GM21723 (cell line): ENCODE data around the gene PSMB3.
"Not testable (repeated sequence)": the region's sequence is repeated elsewhere in the genome, so short reads cannot be mapped to it uniquely, and the experiment has no call there.

ENCODE experiments used
- ATAC-seq: cut with Tn5 transposase; IDR thresholded peaks from one replicate; pipeline ENCODE4 v1.9.1; 2021; ENCODE audit warnings: mild to moderate bottlenecking, moderate library complexity; ENCODE audit not compliant: unreplicated experiment

The PSMB3 gene

GRCh38 chr17:38715216-38715943 lies 37.2 kb upstream of the PSMB3 start:
- ATAC-seq: no peak

GRCh38 chr17:38716368-38717005 lies 36.1 kb upstream of the PSMB3 start:
- ATAC-seq: no peak

- no peak for ATAC-seq
These were observed 35.3 kb upstream of the PSMB3 start for GRCh38 chr17:38717139-38717745.

GRCh38 chr17:38719289-38719942 lies 33.1 kb upstream of the PSMB3 start:
- ATAC-seq: no peak

- no peak for ATAC-seq
These were observed 32.4 kb upstream of the PSMB3 start for GRCh38 chr17:38719943-38720641.

- no peak for ATAC-seq
These were observed 31.6 kb upstream of the PSMB3 start for GRCh38 chr17:38720941-38721340.

- no peak for ATAC-seq
These were observed 30.7 kb upstream of the PSMB3 start for GRCh38 chr17:38721802-38722201.

- no peak for ATAC-seq
These were observed 28.1 kb upstream of the PSMB3 start for GRCh38 chr17:38724337-38724988.

GRCh38 chr17:38725066-38725465 lies 27.5 kb upstream of the PSMB3 start:
- ATAC-seq: no peak

GRCh38 chr17:38726145-38726544 lies 26.4 kb upstream of the PSMB3 start:
- not testable (repeated sequence) for ATAC-seq

GRCh38 chr17:38727736-38728135 lies 24.8 kb upstream of the PSMB3 start:
- no peak for ATAC-seq

- no peak for ATAC-seq
These were observed 24.2 kb upstream of the PSMB3 start for GRCh38 chr17:38728290-38728831.

GRCh38 chr17:38729368-38729885 lies 23.1 kb upstream of the PSMB3 start:
- ATAC-seq: no peak

GRCh38 chr17:38729886-38730525 lies 22.5 kb upstream of the PSMB3 start, which contains the start of gene CISD3:
CISD3 (plus strand) TSS chr17:38730341; CDS start chr17:38730359, 18 bp downstream.
- ATAC-seq: peak; percentile 70

- ATAC-seq: no peak
These were observed 21.8 kb upstream of the PSMB3 start for GRCh38 chr17:38730526-38731379.

- no peak for ATAC-seq
These were observed 20.8 kb upstream of the PSMB3 start for GRCh38 chr17:38731526-38732294.

- no peak for ATAC-seq
These were observed 19.9 kb upstream of the PSMB3 start for GRCh38 chr17:38732376-38733281.
